HG02885 (cell line): ENCODE results near the gene ZNF629.
A peak's percentile ranks its signal among the peaks of the same experiment; 100 is the strongest.

Experiments used
- ATAC-seq: cut with Tn5 transposase; IDR thresholded peaks from one replicate; pipeline ENCODE4 v1.9.1; 2021; ENCODE audit warnings: mild to moderate bottlenecking; ENCODE audit not compliant: unreplicated experiment, poor library complexity

The ZNF629 gene

GRCh38 chr16:30786115-30786935 is 680 bp downstream of the ZNF629 start:
- no peak for ATAC-seq

- no peak for ATAC-seq
Measured at GRCh38 chr16:30785126-30786106, 1.6 kb downstream of the ZNF629 start.

GRCh38 chr16:30784215-30784614 is 2.8 kb downstream of the ZNF629 start:
- no peak for ATAC-seq

GRCh38 chr16:30783280-30784109 is 3.5 kb downstream of the ZNF629 start:
- ATAC-seq = no peak

- no peak for ATAC-seq
Measured at GRCh38 chr16:30782486-30783279, 4.3 kb downstream of the ZNF629 start.

- ATAC-seq = no peak
Measured at GRCh38 chr16:30780549-30780948, 6.5 kb downstream of the ZNF629 start.

- ATAC-seq = no peak
Measured at GRCh38 chr16:30780021-30780420, 7.0 kb downstream of the ZNF629 start.

GRCh38 chr16:30779596-30779995 is 7.4 kb downstream of the ZNF629 start:
- no peak for ATAC-seq

GRCh38 chr16:30778549-30779244 is 8.3 kb downstream of the ZNF629 start:
- no peak for ATAC-seq

GRCh38 chr16:30777591-30778297 is 9.3 kb downstream of the ZNF629 start:
- no peak for ATAC-seq

GRCh38 chr16:30775392-30776188 is 11.4 kb downstream of the ZNF629 start:
- peak; percentile 70 for ATAC-seq

GRCh38 chr16:30775131-30775391 is 11.9 kb downstream of the ZNF629 start:
- ATAC-seq = no peak

- peak; percentile 5 for ATAC-seq
Measured at GRCh38 chr16:30774367-30775130, 12.5 kb downstream of the ZNF629 start.

GRCh38 chr16:30773826-30774225 is 13.2 kb downstream of the ZNF629 start:
- no peak for ATAC-seq

- ATAC-seq = no peak
Measured at GRCh38 chr16:30771726-30772125, 15.3 kb downstream of the ZNF629 start.

- no peak for ATAC-seq
Measured at GRCh38 chr16:30769379-30770089, 17.5 kb downstream of the ZNF629 start.
